ENCODE data around the gene ANKS3. TPM values are rescaled to one million over a fixed set of nuclear protein-coding genes. Genes with fewer than 3 reads are reported as not detected.

The ANKS3 gene
- 10 to 100 TPM; 19.8 to 37.4 (median 32.3) TPM for total RNA-seq
- polyA plus RNA-seq = 10 to 100 TPM in 1 of 2 donors, 1 to 10 TPM in 1; 6.7 to 26.0 TPM
- long read RNA-seq, donor 1, transcript ANKS3-203 (15 exons, 2,272 nt) = major isoform, 8 of 152 reads
- long read RNA-seq, donor 1, partial matches to known transcripts = 10 of 152 reads
- long read RNA-seq, donor 1, other reads (novel, unspliced or antisense) = 120 of 152 reads
- long read RNA-seq, donor 2, partial matches to known transcripts = 0 of 1 reads
- long read RNA-seq, donor 2, other reads (novel, unspliced or antisense) = 0 of 1 reads
- long read RNA-seq, donor 3, partial matches to known transcripts = 2 of 71 reads
- long read RNA-seq, donor 3, other reads (novel, unspliced or antisense) = 62 of 71 reads

- Histone ChIP-seq H3K9me3 (no peaks in the 10 kb centered on the region), H3K27ac (peak within 1 kb of the TSS in 1 of 2 donors; percentile 65), H3K4me3 (peak within 1 kb of the TSS; percentile 98), H3K27me3 (no peaks in the 10 kb centered on the region), H3K36me3 (no peaks in the 10 kb centered on the region), H3K4me1 (ENCODE audit: insufficient read depth) (peaks cover 2% of the 10 kb centered on the region)
- peak; percentile 91 to 95 (median 94) for DNase-seq
- intact Hi-C loops (cut with DNase I) = loop anchor here in 1 of 4 donors (5.0 kb wide), 1 partner anchor 42 kb away; the partner anchor contains the start of gene NUDT16L1
- 0 to 1% (median 0%) methylated on average over 34 to 70 of the region's 70 CpGs for WGBS, 3 donors
- peak; percentile 22 for TF ChIP-seq POLR2A (IDR thresholded peaks at IDR 0.05)
- TF ChIP-seq EP300 (IDR thresholded peaks at IDR 0.05) = no peak
- no peak for TF ChIP-seq CTCF (IDR thresholded peaks at IDR 0.05)
Observed at GRCh38 chr16:4734063-4734729, at the start of gene ANKS3, which contains the start of gene DNAAF8. Gene ANKS3, minus strand, starts transcription at chr16:4734271. Its CDS starts 4,122 bp downstream, at chr16:4730149. Gene DNAAF8, plus strand, starts transcription at chr16:4734537. Its CDS starts 1,978 bp downstream, at chr16:4736515.

GRCh38 chr16:4783251-4783950 is 49.3 kb upstream of the ANKS3 start:
- Histone ChIP-seq H3K27ac (no peak overlapping the region), H3K9me3 (no peaks in the 10 kb centered on the region), H3K4me1 (ENCODE audit: insufficient read depth) (no peaks in the 10 kb centered on the region), H3K27me3 (no peaks in the 10 kb centered on the region), H3K36me3 (no peaks in the 10 kb centered on the region), H3K4me3 (no peak overlapping the region)
- TF ChIP-seq CTCF (IDR thresholded peaks at IDR 0.05) (no peak), EP300 (IDR thresholded peaks at IDR 0.05) (no peak), POLR2A (IDR thresholded peaks at IDR 0.05) (no peak)
- intact Hi-C loops (cut with DNase I) = no loop called here
- no peak for DNase-seq
- WGBS, 3 donors = 85 to 90% (median 86%) methylated on average over 22 to 25 of the region's 25 CpGs

- Histone ChIP-seq H3K27me3 (no peaks in the 10 kb centered on the region), H3K4me1 (ENCODE audit: insufficient read depth) (no peaks in the 10 kb centered on the region), H3K36me3 (no peaks in the 10 kb centered on the region), H3K4me3 (no peak overlapping the region), H3K27ac (no peak overlapping the region), H3K9me3 (no peaks in the 10 kb centered on the region)
- intact Hi-C loops (cut with DNase I) = no loop called here
- WGBS, 3 donors = 75 to 79% (median 78%) methylated on average over 4 of the region's 4 CpGs
- no peak for DNase-seq
- no peak for TF ChIP-seq POLR2A (IDR thresholded peaks at IDR 0.05)
- TF ChIP-seq CTCF (IDR thresholded peaks at IDR 0.05) = no peak
- no peak for TF ChIP-seq EP300 (IDR thresholded peaks at IDR 0.05)
Observed at GRCh38 chr16:4780235-4780634, 46.2 kb upstream of the ANKS3 start.

GRCh38 chr16:4778050-4778392 is 44.0 kb upstream of the ANKS3 start:
- WGBS, 3 donors = 83 to 89% (median 88%) methylated on average over 5 of the region's 5 CpGs
- DNase-seq = no peak
- intact Hi-C loops (cut with DNase I) = no loop called here
- no peak overlapping the region for H3K27ac ChIP-seq
- H3K4me3 ChIP-seq = no peak overlapping the region
- H3K36me3 ChIP-seq = no peaks in the 10 kb centered on the region
- no peaks in the 10 kb centered on the region for H3K27me3 ChIP-seq
- TF ChIP-seq POLR2A (IDR thresholded peaks at IDR 0.05) = no peak
- H3K9me3 ChIP-seq = no peaks in the 10 kb centered on the region
- no peaks in the 10 kb centered on the region for H3K4me1 ChIP-seq (ENCODE audit: insufficient read depth)
